Left lung (tissue), 10 donors: ENCODE measurements around the gene OBI1. TPM values are rescaled to one million over a fixed set of nuclear protein-coding genes. Genes with fewer than 3 reads are reported as not detected.

Experiments used
- ATAC-seq: fragments of 200-7000 bp; cut with Tn5 transposase; one replicate; pipeline ENCODE4 v1.9.1; 2020; ENCODE audit warnings: moderate library complexity
- DNase-seq, 4 donors: peaks; one replicate each; pipeline ENCODE4 v3.0.0-alpha.2; 2013 to 2020
- H3K27ac ChIP-seq, 2 donors: fragments of 200-600 bp; sonication (generic) in 1 of 2; one replicate each; pipeline versions ENCODE4 v1.5.0 to v1.8.0; 2020 to 2021
- H3K27me3 ChIP-seq, 2 donors: fragments of 200-600 bp; sonication (generic) in 1 of 2; one replicate each; pipeline versions ENCODE4 v1.5.0 to v1.8.0; 2020 to 2021
- H3K36me3 ChIP-seq, 2 donors: fragments of 200-600 bp; sonication (generic) in 1 of 2; one replicate each; pipeline versions ENCODE4 v1.5.0 to v1.8.0; 2020 to 2021
- H3K4me1 ChIP-seq, 2 donors: fragments of 200-600 bp; one replicate each; pipeline ENCODE4 v1.8.0; 2021
- H3K4me3 ChIP-seq, 2 donors: fragments of 200-600 bp; sonication (generic) in 1 of 2; one replicate each; pipeline versions ENCODE4 v1.5.0 to v1.8.0; 2020 to 2021; ENCODE audit warnings: mild to moderate bottlenecking in 1 of 2
- H3K9me3 ChIP-seq, 2 donors: fragments of 200-600 bp; sonication (generic) in 1 of 2; one replicate each; pipeline versions ENCODE4 v1.5.0 to v1.8.0; 2020 to 2021
- intact Hi-C, 2 donors: fragments of 100-400 bp; cut with DNase I; formaldehyde crosslinking; loops; one replicate each; pipeline versions ENCODE4 v1.11.2 to v1.14.2; 2022
- polyA plus RNA-seq, 6 donors: library from polyadenylated mRNA; unstranded; fragments of 120-200 nt; gene quantifications; one replicate each; pipeline ENCODE4 v1.2.1, GENCODE V29; 2013; ENCODE audit not compliant: insufficient read length in 6 of 6
- total RNA-seq, 2 donors: library from RNA; stranded (reverse); fragmentation: NEBNext Ultra II Directional; extraction: Animal tissue kit (Norgen Biotek cat#: 25700); gene quantifications; one replicate each; pipeline ENCODE4 v1.2.1, GENCODE V29; 2021
- TF ChIP-seq, protein P1 (sequence below), 2 donors: fragments of 200-600 bp; sonication (generic) in 1 of 2; IDR thresholded peaks; one replicate each; pipeline versions ENCODE4 v1.5.0 to v1.8.0; 2021; ENCODE audit warnings: antibody characterized with exemption in 2 of 2
- donor health status: DM: no; HTN: yes; CAD: no.
- donor health status: DM: no; HTN: no; CAD: no.

Gene OBI1
- total and polyA plus RNA-seq, 8 donors = 7.1 to 22.7 (median 20.3) TPM

- DNase-seq (no peak), ATAC-seq (no peak)
- Histone ChIP-seq H3K9me3 (no peaks in the 10 kb centered on the region), H3K4me3 (no peak overlapping the region), H3K27me3 (peaks cover 98 to 100% of the 10 kb centered on the region in 2 donors), H3K36me3 (no peaks in the 10 kb centered on the region), H3K4me1 (peaks cover 0 to 14% of the 10 kb centered on the region in 2 donors), H3K27ac (no peak overlapping the region)
- intact Hi-C loops = no loop called here
- TF ChIP-seq, protein P1, sequence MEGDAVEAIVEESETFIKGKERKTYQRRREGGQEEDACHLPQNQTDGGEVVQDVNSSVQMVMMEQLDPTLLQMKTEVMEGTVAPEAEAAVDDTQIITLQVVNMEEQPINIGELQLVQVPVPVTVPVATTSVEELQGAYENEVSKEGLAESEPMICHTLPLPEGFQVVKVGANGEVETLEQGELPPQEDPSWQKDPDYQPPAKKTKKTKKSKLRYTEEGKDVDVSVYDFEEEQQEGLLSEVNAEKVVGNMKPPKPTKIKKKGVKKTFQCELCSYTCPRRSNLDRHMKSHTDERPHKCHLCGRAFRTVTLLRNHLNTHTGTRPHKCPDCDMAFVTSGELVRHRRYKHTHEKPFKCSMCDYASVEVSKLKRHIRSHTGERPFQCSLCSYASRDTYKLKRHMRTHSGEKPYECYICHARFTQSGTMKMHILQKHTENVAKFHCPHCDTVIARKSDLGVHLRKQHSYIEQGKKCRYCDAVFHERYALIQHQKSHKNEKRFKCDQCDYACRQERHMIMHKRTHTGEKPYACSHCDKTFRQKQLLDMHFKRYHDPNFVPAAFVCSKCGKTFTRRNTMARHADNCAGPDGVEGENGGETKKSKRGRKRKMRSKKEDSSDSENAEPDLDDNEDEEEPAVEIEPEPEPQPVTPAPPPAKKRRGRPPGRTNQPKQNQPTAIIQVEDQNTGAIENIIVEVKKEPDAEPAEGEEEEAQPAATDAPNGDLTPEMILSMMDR (IDR thresholded peaks at IDR 0.05) = no peak
These were observed 66.4 kb downstream of the OBI1 start for GRCh38 chr13:78592584-78592983.

DNA sequence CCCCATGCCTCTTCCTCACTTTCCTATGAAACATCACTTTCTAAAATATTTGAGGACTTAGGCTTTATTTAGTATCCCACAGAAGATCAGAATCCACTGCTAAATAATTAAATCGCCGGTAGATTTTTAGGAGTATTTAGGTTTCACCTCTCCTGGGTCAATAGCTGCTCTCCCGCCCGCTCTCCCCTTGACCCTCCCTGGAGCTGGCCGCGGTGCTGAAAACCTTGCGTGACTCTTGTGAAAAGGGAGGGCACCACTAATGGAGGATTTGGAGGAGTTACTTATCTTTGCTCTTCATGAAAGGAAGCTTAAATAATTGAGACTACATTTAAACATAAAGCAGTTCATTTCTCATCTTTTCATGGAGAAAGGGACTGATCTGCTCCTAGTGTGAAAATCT, 69.7 kb downstream of the OBI1 start:
- DNase-seq = peak in 2 of 4 donors; percentile 56 to 78
- no peak overlapping the region for H3K27ac ChIP-seq
- H3K27me3 ChIP-seq = peaks cover 89 to 95% of the 10 kb centered on the region in 2 donors
- H3K4me3 ChIP-seq = no peak overlapping the region
- TF ChIP-seq, protein P1 (IDR thresholded peaks at IDR 0.05) = no peak
- H3K36me3 ChIP-seq = no peaks in the 10 kb centered on the region
- peak; percentile 69 for ATAC-seq
- H3K4me1 ChIP-seq = no peaks in the 10 kb centered on the region
- intact Hi-C loops = no loop called here
- no peaks in the 10 kb centered on the region for H3K9me3 ChIP-seq

GRCh38 chr13:78587395-78587794, 71.6 kb downstream of the OBI1 start:
- Histone ChIP-seq H3K27ac (no peak overlapping the region), H3K4me3 (no peak overlapping the region), H3K27me3 (peaks cover 71 to 88% of the 10 kb centered on the region in 2 donors), H3K4me1 (no peaks in the 10 kb centered on the region), H3K36me3 (no peaks in the 10 kb centered on the region), H3K9me3 (no peaks in the 10 kb centered on the region)
- intact Hi-C loops = no loop called here
- DNase-seq (peak in 1 of 4 donors; percentile 50), ATAC-seq (no peak)
- TF ChIP-seq, protein P1 (IDR thresholded peaks at IDR 0.05) = no peak

DNA sequence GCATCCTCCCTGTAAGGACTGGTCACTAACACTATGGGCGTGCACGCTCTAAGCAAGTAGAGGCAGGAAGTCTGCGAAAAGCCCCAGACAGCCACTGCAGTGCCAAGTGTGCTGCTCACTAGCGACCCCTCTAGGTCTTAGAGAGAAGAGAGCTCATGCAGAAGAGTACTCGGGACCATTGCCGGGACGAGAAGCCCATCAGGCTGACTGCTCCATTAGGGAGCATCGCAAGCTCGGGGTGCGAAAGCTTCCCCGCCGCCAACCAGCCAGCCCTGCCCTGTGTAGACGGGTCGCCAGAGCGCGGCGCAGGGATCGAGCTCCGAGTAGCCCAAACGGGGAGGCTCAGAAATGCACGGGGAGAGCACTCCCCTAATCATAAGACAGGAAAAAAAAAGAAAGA, 72.2 kb downstream of the OBI1 start:
- intact Hi-C loops = no loop called here
- H3K27me3 ChIP-seq = peaks cover 64 to 88% of the 10 kb centered on the region in 2 donors
- TF ChIP-seq, protein P1 (IDR thresholded peaks at IDR 0.05) = no peak
- DNase-seq (peak in 1 of 4 donors; percentile 63), ATAC-seq (no peak)
- no peaks in the 10 kb centered on the region for H3K4me1 ChIP-seq
- no peak overlapping the region for H3K27ac ChIP-seq
- H3K36me3 ChIP-seq = no peaks in the 10 kb centered on the region
- no peak overlapping the region for H3K4me3 ChIP-seq
- no peaks in the 10 kb centered on the region for H3K9me3 ChIP-seq

- Histone ChIP-seq H3K27me3 (peaks cover 0 to 15% of the 10 kb centered on the region in 2 donors), H3K36me3 (no peaks in the 10 kb centered on the region), H3K27ac (no peak overlapping the region), H3K9me3 (no peaks in the 10 kb centered on the region), H3K4me1 (no peaks in the 10 kb centered on the region), H3K4me3 (no peak overlapping the region)
- DNase-seq (no peak), ATAC-seq (no peak)
- intact Hi-C loops = no loop called here
- TF ChIP-seq, protein P1 (IDR thresholded peaks at IDR 0.05) = no peak
These were observed 82.7 kb downstream of the OBI1 start for GRCh38 chr13:78576261-78576660.
